Cerebellar cortex (tissue), 1 donor: ENCODE measurements around the gene JAZF1.
A peak's percentile ranks its signal among the peaks of the same experiment; 100 is the strongest.
"Not testable (repeated sequence)": the region's sequence is repeated elsewhere in the genome, so short reads cannot be mapped to it uniquely, and the experiment has no call there.

Experiments used
- DNase-seq: peaks from one replicate; pipeline ENCODE4 v3.0.0-alpha.2; 2015; ENCODE audit warnings: low spot score

Gene JAZF1

GRCh38 chr7:28041508-28042314, 138.9 kb downstream of the JAZF1 start:
- no peak for DNase-seq

- DNase-seq: no peak
Observed at GRCh38 chr7:28038175-28038797, 142.3 kb downstream of the JAZF1 start.

GRCh38 chr7:28037220-28038010, 143.2 kb downstream of the JAZF1 start:
- no peak for DNase-seq

GRCh38 chr7:28036696-28037095, 143.9 kb downstream of the JAZF1 start:
- DNase-seq: peak; percentile 50

GRCh38 chr7:28033386-28033785, 147.2 kb downstream of the JAZF1 start:
- no peak for DNase-seq

- no peak for DNase-seq
Observed at GRCh38 chr7:28032738-28033380, 147.7 kb downstream of the JAZF1 start.

GRCh38 chr7:28029051-28029450, 151.5 kb downstream of the JAZF1 start:
- DNase-seq: no peak

- DNase-seq: no peak
Observed at GRCh38 chr7:28028471-28028870, 152.1 kb downstream of the JAZF1 start.

- no peak for DNase-seq
Observed at GRCh38 chr7:28026237-28026636, 154.4 kb downstream of the JAZF1 start.

- DNase-seq: no peak
Observed at GRCh38 chr7:28024786-28025334, 155.7 kb downstream of the JAZF1 start.

- peak; percentile 92 for DNase-seq
Observed at GRCh38 chr7:28020302-28020940, 160.2 kb downstream of the JAZF1 start.

GRCh38 chr7:28018856-28019465, 161.6 kb downstream of the JAZF1 start:
- peak; percentile 76 for DNase-seq

- DNase-seq: no peak
Observed at GRCh38 chr7:28018446-28018845, 162.1 kb downstream of the JAZF1 start.

- DNase-seq: no peak
Observed at GRCh38 chr7:28018020-28018419, 162.6 kb downstream of the JAZF1 start.

- DNase-seq: no peak
Observed at GRCh38 chr7:28017372-28017771, 163.2 kb downstream of the JAZF1 start.

- no peak for DNase-seq
Observed at GRCh38 chr7:28016297-28016696, 164.3 kb downstream of the JAZF1 start.

- DNase-seq: no peak
Observed at GRCh38 chr7:28015169-28015568, 165.4 kb downstream of the JAZF1 start.

GRCh38 chr7:28014340-28014739, 166.3 kb downstream of the JAZF1 start:
- not testable (repeated sequence) for DNase-seq

- no peak for DNase-seq
Observed at GRCh38 chr7:28013441-28013840, 167.2 kb downstream of the JAZF1 start.

- no peak for DNase-seq
Observed at GRCh38 chr7:28013019-28013418, 167.6 kb downstream of the JAZF1 start.

- no peak for DNase-seq
Observed at GRCh38 chr7:28008911-28009310, 171.7 kb downstream of the JAZF1 start.
